ENCODE results near the gene MRPL30. TPM values are rescaled to one million over a fixed set of nuclear protein-coding genes. Genes with fewer than 3 reads are reported as not detected.

Gene MRPL30
- total RNA-seq, 1 experiment from 2014 or later = 49.9 TPM

- CTCF ChIA-PET = no interaction called here
- DNase-seq = peak; percentile 78 to 79
- no TSS peak for BruUV-seq (replicated peaks)
- no peak for TF ChIP-seq CTCF (IDR thresholded peaks at IDR 0.05; ENCODE audit: insufficient read depth in 1 of 2, low read depth in 1 of 2, low read length in 1 of 2, severe bottlenecking in 1 of 2, unreplicated experiment in 1 of 2)
- intact Hi-C loops (cut with micrococcal nuclease; ENCODE audit: unreplicated experiment) = loop anchor here (1.0 kb wide), 1 partner anchor 15 kb away; no protein-coding TSS in a partner anchor
- Mint-ChIP-seq H3K27ac (ENCODE audit: unreplicated experiment) (peak overlapping the region; percentile 84), H3K9me3 (ENCODE audit: unreplicated experiment) (no peaks in the 10 kb centered on the region), H3K4me3 (ENCODE audit: unreplicated experiment) (peak overlapping the region; percentile 92), H3K4me1 (ENCODE audit: low read depth, unreplicated experiment) (peaks cover 9% of the 10 kb centered on the region), H3K27me3 (ENCODE audit: insufficient read depth, unreplicated experiment) (no peaks in the 10 kb centered on the region), H3K36me3 (ENCODE audit: insufficient read depth, unreplicated experiment) (peaks cover 34% of the 10 kb centered on the region)
- peak overlapping the region; percentile 87 for H3K4me3 ChIP-seq (ENCODE audit: low read depth, low read length)
- POLR2A ChIA-PET = no interaction called here
- no peaks in the 10 kb centered on the region for H3K36me3 ChIP-seq (ENCODE audit: control insufficient read depth, insufficient read depth, low read length)
- peaks cover 28% of the 10 kb centered on the region for H3K4me1 ChIP-seq
- H3K9me3 ChIP-seq = no peaks in the 10 kb centered on the region
- no peaks in the 10 kb centered on the region for H3K27me3 ChIP-seq (replicated peaks; ENCODE audit: control insufficient read depth, insufficient read depth, low read length)
Measured at GRCh38 chr2:99183025-99183424, 2.0 kb downstream of the MRPL30 start.

- DNase-seq = no peak
- Mint-ChIP-seq H3K9me3 (ENCODE audit: unreplicated experiment) (no peaks in the 10 kb centered on the region), H3K4me3 (ENCODE audit: unreplicated experiment) (no peak overlapping the region), H3K36me3 (ENCODE audit: insufficient read depth, unreplicated experiment) (peaks cover 34% of the 10 kb centered on the region), H3K27ac (ENCODE audit: unreplicated experiment) (no peak overlapping the region), H3K27me3 (ENCODE audit: insufficient read depth, unreplicated experiment) (no peaks in the 10 kb centered on the region), H3K4me1 (ENCODE audit: low read depth, unreplicated experiment) (peaks cover 9% of the 10 kb centered on the region)
- H3K27me3 ChIP-seq (replicated peaks; ENCODE audit: control insufficient read depth, insufficient read depth, low read length) = no peaks in the 10 kb centered on the region
- TF ChIP-seq CTCF (IDR thresholded peaks at IDR 0.05; ENCODE audit: insufficient read depth in 1 of 2, low read depth in 1 of 2, low read length in 1 of 2, severe bottlenecking in 1 of 2, unreplicated experiment in 1 of 2) = no peak
- no peak overlapping the region for H3K4me3 ChIP-seq (ENCODE audit: low read depth, low read length)
- CTCF ChIA-PET = no interaction called here
- H3K4me1 ChIP-seq = peaks cover 17% of the 10 kb centered on the region
- H3K9me3 ChIP-seq = no peaks in the 10 kb centered on the region
- intact Hi-C loops (cut with micrococcal nuclease; ENCODE audit: unreplicated experiment) = no loop called here
- H3K36me3 ChIP-seq (ENCODE audit: control insufficient read depth, insufficient read depth, low read length) = no peaks in the 10 kb centered on the region
- no TSS peak for BruUV-seq (replicated peaks)
- POLR2A ChIA-PET = interaction anchor here (1.3 kb wide), 1 partner anchor 152 kb away, joined by 5 read pairs; the partner anchor contains the start of genes EIF5B and TXNDC9
Measured at GRCh38 chr2:99184811-99185210, 3.8 kb downstream of the MRPL30 start.

GRCh38 chr2:99187011-99187410 is 6.0 kb downstream of the MRPL30 start:
- intact Hi-C loops (cut with micrococcal nuclease; ENCODE audit: unreplicated experiment) = no loop called here
- Histone ChIP-seq H3K27me3 (replicated peaks; ENCODE audit: control insufficient read depth, insufficient read depth, low read length) (no peaks in the 10 kb centered on the region), H3K9me3 (no peaks in the 10 kb centered on the region), H3K4me3 (ENCODE audit: low read depth, low read length) (no peak overlapping the region), H3K36me3 (ENCODE audit: control insufficient read depth, insufficient read depth, low read length) (no peaks in the 10 kb centered on the region), H3K4me1 (peaks cover 12% of the 10 kb centered on the region)
- Mint-ChIP-seq H3K4me1 (ENCODE audit: low read depth, unreplicated experiment) (peaks cover 9% of the 10 kb centered on the region), H3K27me3 (ENCODE audit: insufficient read depth, unreplicated experiment) (no peaks in the 10 kb centered on the region), H3K27ac (ENCODE audit: unreplicated experiment) (no peak overlapping the region), H3K4me3 (ENCODE audit: unreplicated experiment) (no peak overlapping the region), H3K36me3 (ENCODE audit: insufficient read depth, unreplicated experiment) (peaks cover 32% of the 10 kb centered on the region), H3K9me3 (ENCODE audit: unreplicated experiment) (no peaks in the 10 kb centered on the region)
- BruUV-seq (replicated peaks) = no TSS peak
- POLR2A ChIA-PET = no interaction called here
- CTCF ChIA-PET = no interaction called here
- no peak for TF ChIP-seq CTCF (IDR thresholded peaks at IDR 0.05; ENCODE audit: insufficient read depth in 1 of 2, low read depth in 1 of 2, low read length in 1 of 2, severe bottlenecking in 1 of 2, unreplicated experiment in 1 of 2)
- no peak for DNase-seq
